Upper lobe of left lung (tissue), 4 donors: ENCODE measurements around the gene FGA.

Experiments
- EP300 ChIP-seq, 4 donors: sonication (generic); formaldehyde crosslinking; IDR thresholded peaks; one replicate each; pipeline ENCODE4 v1.5.1; 2017; ENCODE audit warnings: antibody characterized with exemption in 4 of 4, control low read depth in 2 of 4
- POLR2A ChIP-seq, 4 donors: fragments of 450-650 bp; IDR thresholded peaks; one replicate each; pipeline ENCODE4 v1.5.1; 2016 to 2017; ENCODE audit warnings: antibody characterized with exemption in 4 of 4, mild to moderate bottlenecking in 2 of 4
- POLR2AphosphoS5 ChIP-seq, 2 donors: sonication (generic); formaldehyde crosslinking; IDR thresholded peaks; one replicate each; pipeline ENCODE4 v1.5.1; 2017; ENCODE audit warnings: antibody characterized with exemption in 2 of 2
- TF ChIP-seq, protein P1 (sequence below), 6 experiments: fragments of 450-650 bp in 4 of 6; fragments of 200-600 bp in 2 of 6; sonication (generic) in 2 of 6; IDR thresholded peaks; one replicate each; pipeline ENCODE4 v1.5.1; 2016 to 2019; ENCODE audit warnings: antibody characterized with exemption in 6 of 6

- TF ChIP-seq, protein P1, sequence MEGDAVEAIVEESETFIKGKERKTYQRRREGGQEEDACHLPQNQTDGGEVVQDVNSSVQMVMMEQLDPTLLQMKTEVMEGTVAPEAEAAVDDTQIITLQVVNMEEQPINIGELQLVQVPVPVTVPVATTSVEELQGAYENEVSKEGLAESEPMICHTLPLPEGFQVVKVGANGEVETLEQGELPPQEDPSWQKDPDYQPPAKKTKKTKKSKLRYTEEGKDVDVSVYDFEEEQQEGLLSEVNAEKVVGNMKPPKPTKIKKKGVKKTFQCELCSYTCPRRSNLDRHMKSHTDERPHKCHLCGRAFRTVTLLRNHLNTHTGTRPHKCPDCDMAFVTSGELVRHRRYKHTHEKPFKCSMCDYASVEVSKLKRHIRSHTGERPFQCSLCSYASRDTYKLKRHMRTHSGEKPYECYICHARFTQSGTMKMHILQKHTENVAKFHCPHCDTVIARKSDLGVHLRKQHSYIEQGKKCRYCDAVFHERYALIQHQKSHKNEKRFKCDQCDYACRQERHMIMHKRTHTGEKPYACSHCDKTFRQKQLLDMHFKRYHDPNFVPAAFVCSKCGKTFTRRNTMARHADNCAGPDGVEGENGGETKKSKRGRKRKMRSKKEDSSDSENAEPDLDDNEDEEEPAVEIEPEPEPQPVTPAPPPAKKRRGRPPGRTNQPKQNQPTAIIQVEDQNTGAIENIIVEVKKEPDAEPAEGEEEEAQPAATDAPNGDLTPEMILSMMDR (IDR thresholded peaks at IDR 0.05): no peak
- no peak for TF ChIP-seq POLR2AphosphoS5 (IDR thresholded peaks at IDR 0.05)
- TF ChIP-seq POLR2A (IDR thresholded peaks at IDR 0.05): no peak
- TF ChIP-seq EP300 (IDR thresholded peaks at IDR 0.05): no peak
Measured at GRCh38 chr4:154574311-154574710, 16.2 kb downstream of the FGA start.
